Hematopoietic multipotent progenitor cell (in vitro differentiated cells): ENCODE measurements around the gene IKZF1. TPM values are rescaled to one million over a fixed set of nuclear protein-coding genes. Genes with fewer than 3 reads are reported as not detected.

Source experiments
- DNase-seq, 3 donors: peaks; one replicate each; pipeline ENCODE4 v3.0.0-alpha.2; 2011 to 2015; ENCODE audit warnings: low read depth in 2 of 3, low spot score in 2 of 3
- total RNA-seq: library from RNA; depleted of rRNA; stranded (reverse); fragments of >200 nt; gene quantifications from one replicate; pipeline ENCODE4 v1.2.3, GENCODE V29; 2012

Gene IKZF1
- total RNA-seq, 1 donor, result 183 TPM

- DNase-seq, result no peak
These were observed 95.1 kb downstream of the IKZF1 start for GRCh38 chr7:50399635-50400034.

DNA sequence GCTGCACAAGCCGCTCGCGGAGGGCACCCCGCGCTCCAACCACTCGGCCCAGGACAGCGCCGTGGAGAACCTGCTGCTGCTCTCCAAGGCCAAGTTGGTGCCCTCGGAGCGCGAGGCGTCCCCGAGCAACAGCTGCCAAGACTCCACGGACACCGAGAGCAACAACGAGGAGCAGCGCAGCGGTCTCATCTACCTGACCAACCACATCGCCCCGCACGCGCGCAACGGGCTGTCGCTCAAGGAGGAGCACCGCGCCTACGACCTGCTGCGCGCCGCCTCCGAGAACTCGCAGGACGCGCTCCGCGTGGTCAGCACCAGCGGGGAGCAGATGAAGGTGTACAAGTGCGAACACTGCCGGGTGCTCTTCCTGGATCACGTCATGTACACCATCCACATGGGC is 95.6 kb downstream of the IKZF1 start:
- no peak for DNase-seq

- no peak for DNase-seq
These were observed 99.9 kb downstream of the IKZF1 start for GRCh38 chr7:50404392-50404791.

DNA sequence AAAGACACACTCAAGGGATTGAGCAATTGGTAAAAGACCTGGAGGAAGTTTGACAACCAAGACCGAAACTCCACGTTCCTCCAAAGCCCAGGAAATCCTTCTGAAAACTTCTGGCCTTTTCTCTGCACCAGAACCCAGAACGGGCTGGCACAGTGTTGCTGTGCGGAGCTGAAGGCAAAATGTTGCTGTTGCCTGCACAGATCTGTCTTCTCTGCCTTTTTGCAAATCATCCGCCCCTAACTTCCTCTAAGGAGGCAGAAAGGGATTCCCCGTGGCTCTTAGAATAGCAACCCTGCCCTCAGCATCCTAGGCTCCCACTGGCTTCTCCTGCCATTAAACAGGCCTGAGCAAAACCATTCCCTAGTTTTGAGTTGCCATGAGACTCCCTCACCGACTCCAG is 100.7 kb downstream of the IKZF1 start:
- DNase-seq, result peak in 1 of 3 donors; percentile 15

GRCh38 chr7:50406935-50407334 is 102.4 kb downstream of the IKZF1 start:
- DNase-seq, result no peak

- peak in 2 of 3 donors; percentile 65 to 66 for DNase-seq
These were observed 105.6 kb downstream of the IKZF1 start for GRCh38 chr7:50409856-50410745.

- DNase-seq, result no peak
These were observed 106.8 kb downstream of the IKZF1 start for GRCh38 chr7:50411332-50411731.

DNA sequence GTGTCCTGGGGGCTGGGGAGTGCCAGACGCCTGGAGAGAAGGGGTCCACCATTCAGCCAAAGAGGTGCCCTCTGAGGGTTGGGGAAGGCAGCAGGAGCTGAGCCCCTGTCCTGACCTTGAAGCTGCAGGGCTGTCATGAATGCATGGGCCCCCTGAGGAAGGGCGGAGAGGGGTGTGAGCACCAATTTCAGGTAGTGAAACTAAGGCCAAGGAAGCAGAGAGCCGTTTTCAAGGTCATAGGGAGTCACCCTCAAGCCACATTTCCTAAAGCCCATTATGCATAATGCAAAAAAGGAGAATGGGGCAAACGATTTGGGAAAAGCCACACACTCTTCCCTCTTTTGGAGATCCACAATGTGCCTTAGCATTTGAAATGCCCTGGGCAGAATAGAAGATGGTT is 108.5 kb downstream of the IKZF1 start:
- no peak for DNase-seq

GRCh38 chr7:50413561-50413960 is 109.0 kb downstream of the IKZF1 start:
- no peak for DNase-seq

GRCh38 chr7:50415844-50416364 is 111.4 kb downstream of the IKZF1 start:
- no peak for DNase-seq

DNA sequence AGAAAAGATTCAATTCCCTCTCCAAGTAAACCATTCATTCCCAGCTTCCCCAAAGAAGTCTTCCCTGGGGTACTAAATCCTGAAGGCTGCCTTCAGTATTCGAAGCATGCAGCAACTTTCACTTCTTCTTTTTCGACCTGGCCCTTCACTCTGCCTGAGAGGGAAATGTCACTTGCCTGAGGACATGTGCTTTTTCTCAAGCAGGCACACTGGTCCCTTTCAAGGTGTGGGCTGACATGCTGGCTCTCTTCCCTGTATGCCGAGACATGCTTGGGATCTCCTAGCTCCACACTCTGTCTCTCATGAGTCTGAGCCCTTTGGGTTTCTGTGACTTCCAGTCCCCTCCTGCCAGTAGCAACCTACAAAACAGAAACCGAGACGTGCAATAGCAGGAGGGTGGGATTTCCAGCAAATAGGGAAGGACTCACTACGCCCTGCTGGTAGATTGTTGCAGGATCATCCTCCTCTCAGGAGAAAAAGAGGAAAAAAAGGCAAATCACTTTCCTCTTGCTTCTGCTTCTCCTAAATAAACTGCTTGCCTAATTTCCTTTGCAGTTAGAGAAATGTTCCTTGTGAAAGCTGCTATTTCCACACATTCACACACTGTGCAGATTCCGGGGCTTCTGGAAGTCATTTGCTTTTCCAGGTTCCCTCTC is 112.1 kb downstream of the IKZF1 start:
- peak in 2 of 3 donors; percentile 37 to 56 for DNase-seq

- DNase-seq, result peak in 2 of 3 donors; percentile 81 to 82
These were observed 113.6 kb downstream of the IKZF1 start for GRCh38 chr7:50418086-50418515.

DNA sequence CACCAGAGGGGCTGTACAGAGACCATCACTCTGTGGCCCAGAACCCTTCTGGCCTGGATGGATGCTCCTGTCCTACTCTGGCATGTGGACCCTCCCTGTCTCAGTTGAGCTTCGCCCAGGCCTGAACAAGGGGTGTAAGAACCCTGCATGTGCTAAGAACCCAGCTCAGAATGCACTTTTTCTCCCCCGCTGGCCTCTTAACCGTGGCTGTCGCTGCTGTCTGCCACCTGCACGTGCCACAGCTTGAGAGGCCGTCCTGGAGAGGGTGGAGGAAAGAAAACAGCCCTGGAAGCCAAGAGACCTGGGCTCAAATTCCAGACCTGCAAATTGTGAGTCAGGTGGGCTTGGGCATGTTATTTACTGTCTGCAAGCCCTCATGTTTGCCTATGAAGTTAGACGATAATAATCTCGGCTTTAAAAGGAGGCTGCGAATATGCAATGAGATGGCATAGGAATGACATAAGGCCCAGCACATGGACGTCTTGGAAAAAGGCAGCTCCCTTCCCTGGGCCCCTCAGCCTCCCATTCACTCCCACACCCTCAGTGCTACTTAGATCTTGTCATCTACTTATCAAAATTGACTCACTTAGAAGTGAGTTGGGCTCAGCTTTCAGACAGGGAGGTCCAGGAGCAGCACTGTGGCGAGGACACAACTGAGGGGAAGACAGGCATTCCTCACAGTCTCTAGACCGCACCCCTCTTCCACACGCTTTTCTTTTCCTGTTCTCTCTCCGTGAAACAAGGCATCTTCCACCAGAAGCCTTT is 114.2 kb downstream of the IKZF1 start:
- DNase-seq, result no peak

GRCh38 chr7:50421043-50421442 is 116.5 kb downstream of the IKZF1 start:
- no peak for DNase-seq

- no peak for DNase-seq
These were observed 118.3 kb downstream of the IKZF1 start for GRCh38 chr7:50422858-50423257.

DNA sequence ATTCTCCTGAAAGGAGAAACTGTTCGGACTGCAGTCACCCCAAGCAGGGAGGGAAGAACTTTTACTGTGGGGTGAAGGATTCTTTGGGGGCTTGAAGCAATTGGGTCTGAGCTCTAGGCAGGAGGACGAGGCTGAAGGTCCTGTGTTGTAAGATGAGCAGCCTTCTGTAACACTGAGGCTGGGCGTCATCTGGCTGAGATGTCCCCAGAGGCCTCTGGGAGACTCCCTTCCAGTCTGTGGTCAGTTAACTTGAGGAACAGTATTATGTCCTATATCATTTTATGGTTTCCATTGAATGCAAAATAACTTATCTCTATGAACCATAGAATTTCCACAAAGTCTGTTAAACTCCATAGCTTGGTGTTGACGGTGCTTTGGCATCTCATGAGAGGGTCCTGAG is 119.3 kb downstream of the IKZF1 start:
- DNase-seq, result no peak

GRCh38 chr7:50425318-50425717 is 120.8 kb downstream of the IKZF1 start:
- no peak for DNase-seq

DNA sequence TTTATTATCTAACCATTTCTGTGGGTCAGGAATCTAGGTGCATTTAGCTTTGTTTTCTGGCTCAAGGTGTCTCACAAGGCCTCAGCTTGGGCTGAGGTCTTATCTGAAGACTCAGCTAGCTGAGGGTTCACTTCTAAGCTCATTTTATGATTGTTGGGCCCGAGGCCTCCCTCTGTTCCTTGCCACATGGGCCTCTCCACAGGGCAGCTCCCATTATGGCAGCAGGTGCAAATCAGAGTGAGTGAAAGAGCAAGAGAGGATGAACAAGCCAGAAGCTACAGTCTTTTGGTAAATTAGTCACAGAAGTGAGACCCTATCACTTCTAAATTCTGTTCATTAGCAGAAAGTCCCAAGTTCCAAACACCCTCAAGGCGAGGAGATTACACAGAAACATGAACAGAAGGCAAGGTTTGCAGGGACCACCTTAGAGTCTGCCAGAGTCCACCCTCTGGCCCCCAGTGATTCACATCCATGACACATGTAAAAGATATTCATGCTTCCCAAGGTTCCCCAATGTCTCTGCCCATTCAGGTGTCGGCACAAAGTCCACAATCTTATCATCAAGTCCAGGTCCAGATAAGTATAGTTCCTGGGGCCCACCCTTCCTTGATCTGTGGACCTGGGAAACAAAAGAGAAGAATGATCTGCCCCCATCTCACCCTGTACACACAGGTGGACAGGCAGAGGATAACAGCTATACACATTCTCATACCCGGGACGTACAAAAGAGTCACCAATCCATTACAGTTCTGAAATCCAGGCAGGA is 121.9 kb downstream of the IKZF1 start:
- no peak for DNase-seq

- no peak for DNase-seq
These were observed 123.0 kb downstream of the IKZF1 start for GRCh38 chr7:50427518-50427917.

- no peak for DNase-seq
These were observed 124.4 kb downstream of the IKZF1 start for GRCh38 chr7:50428911-50429310.
